Measurements from ENCODE around the gene GTSE1. TPM values are rescaled to one million over a fixed set of nuclear protein-coding genes. Genes with fewer than 3 reads are reported as not detected.
A peak's percentile ranks its signal among the peaks of the same experiment; 100 is the strongest.

GTSE1 gene
- total and polyA plus RNA-seq, 2 of the 13 experiments (the other 11 are each of a cell fraction or from before 2014, with no cell fraction given), result 10.7 to 13.5 TPM

- TF ChIP-seq TGIF2 (CRISPR knock-in tag; IDR thresholded peaks at IDR 0.05) (no peak; the same call in 1 of the 2 replicates), ZNF280B (CRISPR knock-in tag; IDR thresholded peaks at IDR 0.05; ENCODE audit: borderline replicate concordance) (peak; percentile 78), ZHX1 (CRISPR knock-in tag; IDR thresholded peaks at IDR 0.05; ENCODE audit: low read depth) (peak; percentile 51; the same call in 1 of the 2 replicates), MEIS2 (CRISPR knock-in tag; IDR thresholded peaks at IDR 0.05) (peak; percentile 52; the same call in 1 of the 2 replicates), KDM5B (CRISPR knock-in tag; IDR thresholded peaks at IDR 0.05; ENCODE audit: borderline replicate concordance) (peak; percentile 90), ZBTB8A (CRISPR knock-in tag; IDR thresholded peaks at IDR 0.05; ENCODE audit: borderline replicate concordance, low read depth) (peak; percentile 67; the same call in 1 of the 2 replicates), UBTF (CRISPR knock-in tag; IDR thresholded peaks at IDR 0.05) (peak; percentile 63), NFKB2 (CRISPR knock-in tag; IDR thresholded peaks at IDR 0.05; ENCODE audit: borderline replicate concordance) (peak; percentile 63; the same call in 1 of the 2 replicates), ZC3H4 (CRISPR knock-in tag; IDR thresholded peaks at IDR 0.05; ENCODE audit: borderline replicate concordance) (no peak), ZNF124 (CRISPR knock-in tag; IDR thresholded peaks at IDR 0.05) (no peak), ZNF709 (CRISPR knock-in tag; IDR thresholded peaks at IDR 0.05) (no peak; the same call in 1 of the 2 replicates), ATRX (CRISPR knock-in tag; IDR thresholded peaks at IDR 0.05; ENCODE audit: borderline replicate concordance) (no peak), ZNF616 (CRISPR knock-in tag; IDR thresholded peaks at IDR 0.05; ENCODE audit: low read depth) (peak; percentile 81; the same call in 1 of the 2 replicates), ZNF468 (CRISPR knock-in tag; IDR thresholded peaks at IDR 0.05) (peak; percentile 21; the same call in 1 of the 2 replicates), ZNF891 (CRISPR knock-in tag; IDR thresholded peaks at IDR 0.05) (0 out of 2 replicates have a peak, but pooled peaks have one; percentile 35), GABPA (IDR thresholded peaks at IDR 0.05; ENCODE audit: low read depth, low read length) (peak; percentile 84), GABPA (CRISPR knock-in tag; IDR thresholded peaks at IDR 0.05; ENCODE audit: low read depth) (peak; percentile 85), HNRNPUL1 (IDR thresholded peaks at IDR 0.05; ENCODE audit: low read depth, low read length) (no peak), SOX6 (IDR thresholded peaks at IDR 0.05) (no peak), SOX6 (CRISPR knock-in tag; IDR thresholded peaks at IDR 0.05) (peak; percentile 44), ZNF512 (CRISPR knock-in tag; IDR thresholded peaks at IDR 0.05) (no peak), MTF1 (CRISPR knock-in tag; IDR thresholded peaks at IDR 0.05) (peak; percentile 71; the same call in 1 of the 2 replicates)
Measured at GRCh38 chr22:46250035-46250782, 46.5 kb upstream of the GTSE1 start, which contains the start of gene CDPF1 (continued).

All from HepG2 (cell line).